HEK293 (cell line): ENCODE measurements around the gene RAB11A.

Source experiments
- CTCF ChIA-PET: fragments of 350-600 bp; formaldehyde crosslinking; extraction: SDS; loops from one replicate; lab custom pipeline; 2021; ENCODE audit warnings: antibody characterized with exemption; lab: Yijun Ruan, JAX
- POLR2A ChIA-PET: fragments of 300-600 bp; formaldehyde crosslinking; extraction: SDS; loops from one replicate; lab custom pipeline; 2020; ENCODE audit warnings: antibody characterized with exemption, inconsistent platforms; lab: Yijun Ruan, JAX
- H3K27ac ChIP-seq: fragments of 200-500 bp; sonication (Bioruptor generic); 2 replicates; pipeline ENCODE4 v1.5.1; 2014; ENCODE audit warnings: low read depth, low read length, control low read depth, inconsistent platforms; ENCODE audit errors: extremely low read depth
- H3K36me3 ChIP-seq, 2 experiments: fragments of 200-500 bp in 1 of 2; sonication (Bioruptor generic) in 1 of 2; 1 replicate in 1 of 2; 2 replicates in 1 of 2; pipeline ENCODE4 v1.5.1; 2014 to 2017; ENCODE audit warnings: inconsistent platforms in 2 of 2, low read length in 2 of 2; ENCODE audit not compliant: control insufficient read depth in 2 of 2, insufficient read depth in 1 of 2
- H3K4me1 ChIP-seq: fragments of 200-500 bp; sonication (Bioruptor generic); 2 replicates; pipeline ENCODE4 v1.5.1; 2014; ENCODE audit warnings: mild to moderate bottlenecking, low read length, inconsistent platforms; ENCODE audit not compliant: control insufficient read depth, insufficient read depth
- H3K4me3 ChIP-seq: 2 replicates; pipeline ENCODE4 v1.5.1; 2011; ENCODE audit warnings: low read depth, mild to moderate bottlenecking, control low read depth, low read length, moderate library complexity
- H3K9me3 ChIP-seq: fragments of 200-500 bp; sonication (Bioruptor generic); 2 replicates; pipeline ENCODE4 v1.5.1; 2014; ENCODE audit warnings: low read depth, low read length, inconsistent platforms; ENCODE audit not compliant: control insufficient read depth, insufficient read depth
- FEZF1 ChIP-seq: fragments of 450-650 bp; formaldehyde crosslinking; IDR thresholded peaks from 2 replicates; pipeline ENCODE4 v1.5.1; 2016; ENCODE audit warnings: missing biosample characterization, missing genetic modification characterization
- HOXD13 ChIP-seq: sonication (generic); formaldehyde crosslinking; IDR thresholded peaks from 2 replicates; pipeline ENCODE4 v1.8.0; 2022; ENCODE audit warnings: missing genetic modification reagents, borderline replicate concordance
- KLF17 ChIP-seq: fragments of 450-650 bp; formaldehyde crosslinking; IDR thresholded peaks from 2 replicates; pipeline ENCODE4 v1.5.1; 2016; ENCODE audit warnings: missing biosample characterization, missing genetic modification characterization
- KLF7 ChIP-seq: fragments of 450-650 bp; formaldehyde crosslinking; IDR thresholded peaks from 2 replicates; pipeline ENCODE4 v1.5.1; 2016; ENCODE audit warnings: missing biosample characterization, missing genetic modification characterization, borderline replicate concordance
- PBX3 ChIP-seq: sonication (generic); formaldehyde crosslinking; IDR thresholded peaks from 2 replicates; pipeline ENCODE4 v1.8.1; 2022; ENCODE audit warnings: mild to moderate bottlenecking, moderate library complexity, missing genetic modification reagents
- PRDM2 ChIP-seq: fragments of 450-650 bp; formaldehyde crosslinking; IDR thresholded peaks from 2 replicates; pipeline ENCODE4 v1.5.1; 2016; ENCODE audit warnings: missing biosample characterization, missing genetic modification characterization, borderline replicate concordance
- ZBTB21 ChIP-seq: fragments of 450-650 bp; formaldehyde crosslinking; IDR thresholded peaks from 2 replicates; pipeline ENCODE4 v1.5.1; 2017; ENCODE audit warnings: missing biosample characterization, missing genetic modification characterization
- ZFP41 ChIP-seq: fragments of 450-650 bp; formaldehyde crosslinking; IDR thresholded peaks from 2 replicates; pipeline ENCODE4 v1.5.1; 2016; ENCODE audit warnings: missing biosample characterization, missing genetic modification characterization, borderline replicate concordance
- ZIC2 ChIP-seq: fragments of 450-650 bp; formaldehyde crosslinking; IDR thresholded peaks from 2 replicates; pipeline ENCODE4 v1.5.1; 2016; ENCODE audit warnings: missing biosample characterization, missing genetic modification characterization
- ZNF112 ChIP-seq: fragments of 450-650 bp; formaldehyde crosslinking; IDR thresholded peaks from 2 replicates; pipeline ENCODE4 v1.5.0; 2017; ENCODE audit warnings: missing biosample characterization, missing genetic modification characterization
- ZNF121 ChIP-seq: fragments of 450-650 bp; formaldehyde crosslinking; IDR thresholded peaks from 2 replicates; pipeline ENCODE4 v1.5.1; 2016; ENCODE audit warnings: missing biosample characterization, missing genetic modification characterization
- ZNF140 ChIP-seq: fragments of 450-650 bp; formaldehyde crosslinking; IDR thresholded peaks from 2 replicates; pipeline ENCODE4 v1.5.1; 2016; ENCODE audit warnings: missing biosample characterization, missing genetic modification characterization
- ZNF239 ChIP-seq: fragments of 450-650 bp; formaldehyde crosslinking; IDR thresholded peaks from 2 replicates; pipeline ENCODE4 v1.5.1; 2016; ENCODE audit warnings: missing biosample characterization, missing genetic modification characterization
- ZNF26 ChIP-seq: fragments of 450-650 bp; formaldehyde crosslinking; IDR thresholded peaks from 2 replicates; pipeline ENCODE4 v1.5.1; 2016; ENCODE audit warnings: missing biosample characterization, missing genetic modification characterization
- ZNF302 ChIP-seq: fragments of 450-650 bp; formaldehyde crosslinking; IDR thresholded peaks from 2 replicates; pipeline ENCODE4 v1.5.1; 2016; ENCODE audit warnings: missing biosample characterization, missing genetic modification characterization, low read depth
- ZNF341 ChIP-seq: fragments of 450-650 bp; formaldehyde crosslinking; IDR thresholded peaks from 2 replicates; pipeline ENCODE4; 2016; ENCODE audit warnings: low read depth, missing biosample characterization, missing genetic modification characterization
- ZNF513 ChIP-seq: fragments of 450-650 bp; IDR thresholded peaks from 2 replicates; pipeline ENCODE4 v1.5.1; 2018; ENCODE audit warnings: missing biosample characterization, missing genetic modification characterization
- ZNF521 ChIP-seq: fragments of 450-650 bp; formaldehyde crosslinking; IDR thresholded peaks from 2 replicates; pipeline ENCODE4 v1.5.1; 2017; ENCODE audit warnings: missing biosample characterization, mild to moderate bottlenecking, missing genetic modification characterization
- ZNF549 ChIP-seq: fragments of 450-650 bp; IDR thresholded peaks from 2 replicates; pipeline ENCODE4 v1.5.1; 2018; ENCODE audit warnings: missing biosample characterization, missing genetic modification characterization, mild to moderate bottlenecking, inconsistent platforms, moderate library complexity
- ZNF561 ChIP-seq: fragments of 450-650 bp; IDR thresholded peaks from 2 replicates; pipeline ENCODE4 v1.5.1; 2018; ENCODE audit warnings: missing biosample characterization, missing genetic modification characterization, borderline replicate concordance
- ZNF571 ChIP-seq: fragments of 450-650 bp; formaldehyde crosslinking; IDR thresholded peaks from 2 replicates; pipeline ENCODE4 v1.5.0; 2017; ENCODE audit warnings: missing biosample characterization, missing genetic modification characterization
- ZNF596 ChIP-seq: fragments of 450-650 bp; IDR thresholded peaks from 2 replicates; pipeline ENCODE4 v1.5.0; 2018; ENCODE audit warnings: missing biosample characterization, mild to moderate bottlenecking, missing genetic modification characterization, moderate library complexity
- ZNF610 ChIP-seq: fragments of 450-650 bp; formaldehyde crosslinking; IDR thresholded peaks from 2 replicates; pipeline ENCODE4 v1.5.1; 2016; ENCODE audit warnings: missing biosample characterization, missing genetic modification characterization, borderline replicate concordance
- ZNF670 ChIP-seq: fragments of 450-650 bp; formaldehyde crosslinking; IDR thresholded peaks from 2 replicates; pipeline ENCODE4 v1.5.1; 2016; ENCODE audit warnings: missing biosample characterization, missing genetic modification characterization, low read depth
- ZNF792 ChIP-seq: fragments of 450-650 bp; formaldehyde crosslinking; IDR thresholded peaks from 2 replicates; pipeline ENCODE4 v1.5.1; 2016; ENCODE audit warnings: missing biosample characterization, missing genetic modification characterization

The RAB11A gene

GRCh38 chr15:65901336-65901735 is 32.0 kb downstream of the RAB11A start:
- no peaks in the 10 kb centered on the region for H3K9me3 ChIP-seq
- TF ChIP-seq KLF17 (tag by site-specific recombination) (no peak), ZNF610 (tag by site-specific recombination) (no peak), ZNF571 (tag by site-specific recombination) (no peak), HOXD13 (CRISPR knock-in tag) (no peak), ZNF561 (tag by site-specific recombination) (no peak), ZNF26 (tag by site-specific recombination) (no peak), ZNF596 (tag by site-specific recombination) (no peak), ZNF549 (tag by site-specific recombination) (no peak)
- TF ChIP-seq, all 188 proteins: peak for 0
- no peak overlapping the region for H3K4me3 ChIP-seq
- POLR2A ChIA-PET, result interaction anchor here (0.5 to 2.1 kb wide), 4 partner anchors 32 to 290 kb away, joined by 3 to 8 read pairs (median 6); partner anchors contain the start of genes INTS14 and RAB11A
- no peak overlapping the region for H3K27ac ChIP-seq
- CTCF ChIA-PET, result no interaction called here
- no peaks in the 10 kb centered on the region for H3K4me1 ChIP-seq
- peaks cover 3 to 96% of the 10 kb centered on the region in 2 experiments for H3K36me3 ChIP-seq

- ChIA-PET CTCF (no interaction called here), POLR2A (interaction anchor here (1.4 to 2.1 kb wide), 2 partner anchors 33 to 291 kb away, joined by 7 to 8 read pairs; partner anchors contain the start of genes INTS14 and RAB11A)
- peaks cover 3 to 96% of the 10 kb centered on the region in 2 experiments for H3K36me3 ChIP-seq
- H3K4me3 ChIP-seq, result no peak overlapping the region
- no peaks in the 10 kb centered on the region for H3K9me3 ChIP-seq
- no peaks in the 10 kb centered on the region for H3K4me1 ChIP-seq
- H3K27ac ChIP-seq, result no peak overlapping the region
- TF ChIP-seq ZNF112 (tag by site-specific recombination), result no peak
- TF ChIP-seq KLF7 (tag by site-specific recombination), result no peak
- no peak for TF ChIP-seq PRDM2
- no peak for TF ChIP-seq ZIC2 (tag by site-specific recombination)
- TF ChIP-seq ZNF302, result no peak
- TF ChIP-seq FEZF1 (tag by site-specific recombination), result no peak
- TF ChIP-seq ZNF610 (tag by site-specific recombination), result no peak
- no peak for TF ChIP-seq ZNF121 (tag by site-specific recombination)
- no peak for TF ChIP-seq PBX3
- no peak for TF ChIP-seq ZNF239
- no peak for TF ChIP-seq ZFP41 (tag by site-specific recombination)
- no peak for TF ChIP-seq ZNF513 (tag by site-specific recombination)
- TF ChIP-seq ZNF521 (tag by site-specific recombination), result no peak
- TF ChIP-seq ZNF670, result no peak
- TF ChIP-seq ZNF792 (tag by site-specific recombination), result no peak
- no peak for TF ChIP-seq ZNF140 (tag by site-specific recombination)
- TF ChIP-seq ZBTB21, result no peak
- no peak for TF ChIP-seq ZNF341 (tag by site-specific recombination)
Observed at GRCh38 chr15:65901836-65902235, 32.5 kb downstream of the RAB11A start.
